Fibroblast of skin of right biceps (primary cell): ENCODE results near the gene CCDC177.
"Not testable (repeated sequence)": the region's sequence is repeated elsewhere in the genome, so short reads cannot be mapped to it uniquely, and the experiment has no call there.

Experiments used
- DNase-seq: peaks from one replicate; pipeline ENCODE4 v3.0.0-alpha.2; 2013

The CCDC177 gene

GRCh38 chr14:69599431-69599830, 24.8 kb upstream of the CCDC177 start:
- DNase-seq = not testable (repeated sequence)

GRCh38 chr14:69595336-69595735, 20.7 kb upstream of the CCDC177 start:
- no peak for DNase-seq

GRCh38 chr14:69594846-69595245, 20.2 kb upstream of the CCDC177 start:
- peak; percentile 43 for DNase-seq

- DNase-seq = peak; percentile 82
Measured at GRCh38 chr14:69593018-69593677, 18.5 kb upstream of the CCDC177 start.

DNA sequence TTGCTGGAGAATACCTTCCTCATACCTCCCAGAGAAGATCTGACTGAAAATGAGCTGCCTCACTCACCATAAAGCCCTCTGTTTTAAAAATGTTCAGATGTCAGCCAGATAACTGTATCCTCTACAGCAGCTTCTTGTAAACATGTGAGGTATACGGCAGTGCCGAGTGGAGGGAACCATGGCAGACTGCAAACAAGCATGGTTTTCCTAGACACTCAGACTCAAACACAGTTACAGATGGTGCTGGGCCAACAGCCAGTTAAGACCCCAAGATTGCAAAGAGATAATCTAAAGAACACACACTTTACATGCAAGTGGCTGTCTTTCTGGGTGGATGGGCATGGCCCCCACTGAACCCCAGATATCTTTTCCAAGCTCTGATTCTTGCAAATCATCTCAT, 16.6 kb upstream of the CCDC177 start:
- DNase-seq = no peak

DNA sequence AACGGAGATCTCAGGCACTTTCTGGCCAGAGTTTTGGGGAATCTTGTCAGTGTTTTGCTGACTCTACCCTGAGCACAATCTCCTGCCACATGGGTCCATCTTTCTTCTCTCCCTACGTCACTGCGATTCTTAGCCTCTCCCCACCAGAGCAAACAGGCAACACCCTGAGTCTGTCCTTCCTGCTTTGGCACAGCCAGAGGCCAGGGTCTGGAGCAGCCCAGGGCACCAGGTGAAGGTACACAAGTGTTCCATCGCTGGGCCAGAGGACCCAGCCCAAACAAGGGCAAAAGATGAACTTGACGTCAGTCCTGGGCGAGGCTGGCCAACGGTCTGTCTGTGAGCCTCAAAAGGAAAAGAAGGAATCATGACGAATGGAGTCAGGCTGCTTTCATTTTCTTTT, 12.7 kb upstream of the CCDC177 start:
- no peak for DNase-seq

DNA sequence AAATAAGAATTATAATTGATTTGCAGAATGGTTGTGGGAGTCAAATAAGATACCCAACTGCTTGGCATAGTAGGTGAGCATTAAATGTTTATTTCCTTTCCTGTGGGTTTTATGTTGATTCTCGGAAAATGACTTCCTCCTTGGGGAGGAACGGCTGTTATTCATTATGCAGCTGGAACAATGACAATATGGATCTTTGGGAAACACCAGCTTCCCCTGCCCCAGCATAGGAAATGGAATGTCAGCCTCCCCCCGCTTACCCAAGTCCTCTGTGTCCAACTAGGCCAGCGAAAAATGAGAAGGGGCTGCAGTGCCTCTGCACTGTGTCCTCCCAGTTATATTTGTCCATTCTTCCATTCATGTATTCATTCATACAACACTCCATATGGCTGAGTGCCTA, 11.7 kb upstream of the CCDC177 start:
- DNase-seq = peak; percentile 64

- DNase-seq = no peak
Measured at GRCh38 chr14:69584389-69584788, 9.7 kb upstream of the CCDC177 start.

DNA sequence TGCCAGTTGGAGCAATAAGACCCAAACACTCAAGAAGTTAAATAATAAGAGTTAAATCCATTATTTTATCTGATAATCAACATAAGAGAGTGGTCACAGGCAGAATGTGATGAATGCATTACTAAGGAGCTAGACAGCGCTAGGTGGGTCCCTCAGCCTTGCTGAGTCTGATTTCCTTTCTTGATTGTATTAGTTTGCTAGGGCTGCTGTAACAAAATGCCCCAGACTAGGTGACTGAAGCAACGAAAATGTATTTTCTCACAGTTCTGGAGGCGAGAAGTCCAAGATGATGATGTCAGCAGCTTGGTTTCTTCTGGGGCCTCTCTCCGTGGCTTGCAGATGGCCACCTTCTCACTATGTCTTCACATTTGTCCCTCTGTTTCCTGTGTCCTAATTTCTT, 8.2 kb upstream of the CCDC177 start:
- peak; percentile 9 for DNase-seq

DNA sequence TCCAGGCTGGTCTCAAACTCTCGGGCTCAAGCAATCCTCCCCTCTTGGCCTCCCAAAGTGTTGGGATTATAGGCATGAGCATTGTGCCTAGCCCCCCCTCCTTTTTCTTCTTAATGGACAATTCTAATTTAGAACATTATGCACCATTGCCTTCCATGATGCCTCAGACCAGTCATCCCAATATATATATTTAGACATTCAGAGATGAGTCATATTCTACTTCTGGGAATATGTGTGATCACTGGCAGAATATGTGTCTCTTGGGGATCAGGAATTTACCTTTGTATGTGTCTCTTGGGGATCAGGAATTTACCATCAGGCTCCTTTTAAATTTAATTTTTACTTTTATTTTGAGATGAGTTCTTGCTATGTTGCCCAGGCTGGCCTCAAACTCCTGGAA, 7.5 kb upstream of the CCDC177 start:
- DNase-seq = peak; percentile 79

DNA sequence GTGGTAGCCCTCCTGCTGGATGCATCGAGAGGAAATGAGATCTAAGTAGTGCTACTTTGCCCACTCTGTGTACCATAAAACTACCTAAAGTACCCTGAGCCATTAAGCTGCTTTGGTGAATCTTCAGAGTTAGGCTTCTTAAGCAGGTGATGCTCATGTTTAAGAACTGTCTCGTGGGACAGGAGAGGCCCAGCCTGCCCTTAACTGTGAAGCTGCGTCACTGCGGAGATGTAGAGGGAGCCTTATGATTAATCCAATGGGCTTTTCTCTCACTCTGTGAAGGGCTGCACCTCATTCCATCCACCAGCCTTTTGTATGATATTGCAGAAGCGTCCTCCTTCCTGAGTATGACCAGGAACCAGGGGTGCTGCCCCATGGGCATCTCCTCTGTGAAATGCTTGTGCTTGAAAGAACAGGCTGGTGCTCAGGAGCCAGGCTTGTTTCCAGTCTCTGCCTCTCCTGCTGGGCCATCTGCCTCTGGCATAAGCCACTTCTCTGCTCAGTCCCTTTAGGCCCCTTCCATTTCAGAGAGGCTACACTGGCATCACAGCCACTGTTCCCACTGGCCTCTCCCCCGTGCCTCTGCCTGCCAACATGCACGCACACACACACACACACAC, 6.8 kb upstream of the CCDC177 start:
- DNase-seq = no peak

GRCh38 chr14:69580009-69580577, 5.4 kb upstream of the CCDC177 start:
- DNase-seq = peak; percentile 83

DNA sequence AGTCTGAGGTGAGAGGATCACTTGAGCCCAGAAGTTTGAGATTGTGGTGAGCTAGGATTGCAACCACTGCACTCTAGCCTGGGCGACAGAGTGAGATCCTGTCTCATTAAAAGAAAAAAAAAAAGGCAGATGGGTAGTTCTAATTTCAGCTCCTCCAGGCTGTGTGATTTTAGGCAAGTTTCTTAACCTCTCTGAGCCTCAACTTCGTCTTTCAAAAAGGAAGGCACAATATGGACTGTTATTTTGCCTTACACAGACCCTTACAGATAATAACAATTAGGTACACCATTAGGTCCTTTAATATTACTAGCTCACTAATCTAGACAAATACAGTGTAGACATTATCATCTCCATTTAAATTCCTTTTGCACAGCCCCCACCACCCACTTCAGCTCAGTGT, 4.8 kb upstream of the CCDC177 start:
- no peak for DNase-seq

- DNase-seq = no peak
Measured at GRCh38 chr14:69574954-69575295, 254 bp upstream of the CCDC177 start.

DNA sequence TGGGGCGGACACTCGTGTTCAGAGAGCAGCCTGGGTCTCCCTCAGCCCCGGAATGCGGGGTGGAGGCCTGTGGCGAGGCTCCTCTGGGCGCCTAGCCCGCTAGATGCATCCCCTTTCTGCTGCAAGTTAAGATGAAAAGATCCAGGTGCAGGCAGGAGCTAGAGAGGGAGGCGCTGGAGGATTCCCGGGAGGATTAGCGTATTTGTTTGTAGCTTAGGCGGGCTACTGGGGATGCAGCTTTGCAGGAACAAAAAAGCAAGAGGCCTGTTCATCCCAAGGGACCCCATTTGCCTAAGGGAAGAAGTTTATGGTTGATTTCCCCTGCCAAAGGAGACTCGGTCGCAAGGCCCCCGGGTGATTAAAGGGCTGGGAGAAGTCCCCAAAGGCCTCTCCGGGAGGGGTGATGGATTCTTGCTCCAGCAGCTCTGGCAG, 824 bp downstream of the CCDC177 start:
- DNase-seq = no peak

GRCh38 chr14:69573205-69573830, 1.4 kb downstream of the CCDC177 start:
- DNase-seq = no peak

DNA sequence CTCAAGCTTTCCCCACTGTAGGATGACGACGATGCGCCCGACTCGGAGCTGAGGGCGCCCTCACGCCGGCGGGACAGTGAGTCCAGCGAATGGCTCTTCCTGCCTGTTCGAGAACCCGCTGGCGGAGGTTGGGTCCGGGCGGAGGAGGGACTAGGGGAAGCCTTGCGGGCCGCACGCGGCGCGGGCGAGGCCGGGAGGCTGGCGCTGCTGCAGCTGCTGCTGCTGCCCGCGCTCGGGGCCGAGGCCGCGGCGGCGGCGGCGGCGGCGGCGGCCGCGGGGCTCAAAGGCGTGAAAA, 1.9 kb downstream of the CCDC177 start:
- DNase-seq = peak; percentile 10

- DNase-seq = peak; percentile 23
Measured at GRCh38 chr14:69572030-69572840, 2.4 kb downstream of the CCDC177 start.

- no peak for DNase-seq
Measured at GRCh38 chr14:69571449-69572029, 3.1 kb downstream of the CCDC177 start.

DNA sequence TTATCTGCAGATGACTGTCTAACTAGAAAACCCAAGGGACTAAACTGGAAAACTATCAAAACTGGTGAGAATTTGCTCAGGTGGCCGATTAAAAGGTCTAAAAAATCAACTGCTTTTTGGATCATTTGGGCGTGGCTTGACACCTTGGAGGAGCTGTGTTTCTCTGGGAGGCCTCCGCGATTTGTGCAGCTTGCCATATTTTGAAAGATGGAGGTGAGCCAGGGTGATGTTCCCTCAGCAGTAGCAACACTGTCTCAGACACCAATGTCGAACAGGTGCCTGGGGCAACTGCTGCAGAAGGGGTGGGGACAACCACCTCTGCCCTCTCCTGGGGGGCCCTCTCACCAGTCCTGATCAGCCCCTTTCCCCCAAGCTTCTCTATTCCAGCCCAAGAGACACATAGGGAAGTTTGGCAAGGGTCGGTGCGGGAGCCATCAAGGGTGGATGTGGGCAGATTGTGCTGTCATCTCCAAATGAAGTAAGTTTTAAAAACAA, 3.8 kb downstream of the CCDC177 start:
- DNase-seq = no peak

DNA sequence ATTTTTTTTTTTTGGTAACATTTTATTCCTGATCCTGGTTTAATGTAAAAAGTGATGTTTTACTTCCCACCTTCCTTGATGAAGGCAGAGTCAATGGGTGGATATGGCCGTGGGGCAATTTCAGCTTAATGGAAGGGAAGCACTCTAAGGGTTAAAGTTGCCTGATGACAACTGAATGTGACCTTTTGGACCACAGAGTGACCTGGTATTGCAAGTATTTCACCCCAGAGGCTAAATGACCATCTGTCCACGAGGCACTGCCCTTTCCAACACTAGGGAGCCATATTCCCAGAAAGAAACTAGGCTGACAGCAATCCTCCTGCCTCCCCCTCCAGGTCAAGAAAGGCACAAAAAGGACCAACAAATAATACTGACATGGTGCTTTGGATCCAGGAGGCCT, 4.8 kb downstream of the CCDC177 start:
- no peak for DNase-seq

DNA sequence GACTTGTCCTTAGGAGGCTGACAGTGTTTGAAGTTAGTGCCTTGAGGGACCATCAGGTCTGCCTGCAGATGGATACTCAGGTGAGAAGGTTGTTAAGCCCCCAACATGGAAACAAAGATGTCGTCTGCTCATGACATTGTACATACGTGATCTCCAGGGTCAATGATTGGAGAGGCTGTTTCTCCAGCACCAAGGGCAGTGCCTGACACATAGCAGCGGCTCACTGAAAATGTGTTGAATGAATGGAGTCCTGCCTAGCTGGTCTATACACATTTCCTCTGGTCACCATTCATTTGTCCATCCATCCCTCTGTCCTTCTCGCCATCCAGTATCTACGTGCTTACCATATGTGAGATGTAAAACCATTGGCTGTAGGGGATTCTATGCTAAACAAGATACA, 7.1 kb downstream of the CCDC177 start:
- no peak for DNase-seq

DNA sequence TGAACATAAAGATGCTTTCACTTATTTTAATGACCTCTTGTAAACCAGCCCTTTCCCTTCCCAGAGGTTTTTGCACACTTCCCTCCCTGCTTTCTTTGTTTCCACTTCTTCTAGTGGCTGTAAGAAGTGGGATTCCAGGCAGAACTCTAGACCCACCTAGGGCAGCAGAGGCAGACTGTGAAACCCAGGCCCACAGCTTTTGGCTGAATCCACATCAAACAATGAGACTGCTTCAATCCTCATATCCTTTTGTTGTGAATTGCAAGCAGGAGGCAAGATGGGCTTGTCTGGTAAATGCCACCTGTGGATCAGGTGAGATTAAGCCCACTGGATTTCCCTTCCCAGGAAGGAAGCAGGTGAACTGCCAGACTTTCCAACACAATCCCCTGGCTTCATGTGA, 12.8 kb downstream of the CCDC177 start:
- DNase-seq = no peak
